Measurements from ENCODE around the gene LRP1B.
"Not testable (repeated sequence)": the region's sequence is repeated elsewhere in the genome, so short reads cannot be mapped to it uniquely, and the experiment has no call there.

- TF ChIP-seq CTCF, POLR2A (IDR thresholded peaks at IDR 0.05): not testable (repeated sequence)
Measured at GRCh38 chr2:141169117-141169516, 961.7 kb downstream of the LRP1B start.

Data from right lobe of liver (tissue), 4 donors.